Glutamatergic neuron (in vitro differentiated cells): ENCODE measurements around the gene SIGLEC9. TPM values are rescaled to one million over a fixed set of nuclear protein-coding genes. Genes with fewer than 3 reads are reported as not detected.

ENCODE experiments used
- DNase-seq: peaks from one replicate; pipeline ENCODE4 v3.0.0; 2022
- H3K27ac Mint-ChIP-seq: one replicate; pipeline ENCODE4 v1.8.0; 2020; ENCODE audit warnings: mild to moderate bottlenecking, mixed read lengths, inconsistent platforms; ENCODE audit not compliant: unreplicated experiment
- H3K27me3 Mint-ChIP-seq: one replicate; pipeline ENCODE4 v1.8.0; 2020; ENCODE audit warnings: mild to moderate bottlenecking, moderate library complexity, mixed read lengths, inconsistent platforms; ENCODE audit not compliant: unreplicated experiment
- H3K36me3 Mint-ChIP-seq: one replicate; pipeline ENCODE4 v1.8.0; 2020; ENCODE audit warnings: mild to moderate bottlenecking, mixed read lengths, inconsistent platforms; ENCODE audit not compliant: unreplicated experiment
- H3K4me1 Mint-ChIP-seq: one replicate; pipeline ENCODE4 v1.8.0; 2020; ENCODE audit warnings: mild to moderate bottlenecking, low read depth, mixed read lengths, inconsistent platforms; ENCODE audit not compliant: unreplicated experiment
- H3K4me3 Mint-ChIP-seq: one replicate; pipeline ENCODE4 v1.8.0; 2020; ENCODE audit warnings: mild to moderate bottlenecking, mixed read lengths, inconsistent platforms; ENCODE audit not compliant: unreplicated experiment
- H3K9me3 Mint-ChIP-seq: one replicate; pipeline ENCODE4 v1.8.0; 2020; ENCODE audit warnings: mild to moderate bottlenecking, moderate library complexity, mixed read lengths, inconsistent platforms; ENCODE audit not compliant: unreplicated experiment
- total RNA-seq: library from RNA; stranded (reverse); fragmentation: NEBNext Ultra II Directional; extraction: Animal tissue kit (Norgen Biotek cat#: 25700); gene quantifications from one replicate; pipeline ENCODE4 v1.2.1, GENCODE V29; 2021; ENCODE audit not compliant: unreplicated experiment
- TF ChIP-seq, protein P1 (sequence below): fragments of 200-600 bp; sonication (generic); IDR thresholded peaks from one replicate; pipeline ENCODE4 v1.5.0; 2021; ENCODE audit not compliant: partially characterized antibody, unreplicated experiment

The SIGLEC9 gene
- total RNA-seq, 1 donor from 2014 or later: not detected

DNA sequence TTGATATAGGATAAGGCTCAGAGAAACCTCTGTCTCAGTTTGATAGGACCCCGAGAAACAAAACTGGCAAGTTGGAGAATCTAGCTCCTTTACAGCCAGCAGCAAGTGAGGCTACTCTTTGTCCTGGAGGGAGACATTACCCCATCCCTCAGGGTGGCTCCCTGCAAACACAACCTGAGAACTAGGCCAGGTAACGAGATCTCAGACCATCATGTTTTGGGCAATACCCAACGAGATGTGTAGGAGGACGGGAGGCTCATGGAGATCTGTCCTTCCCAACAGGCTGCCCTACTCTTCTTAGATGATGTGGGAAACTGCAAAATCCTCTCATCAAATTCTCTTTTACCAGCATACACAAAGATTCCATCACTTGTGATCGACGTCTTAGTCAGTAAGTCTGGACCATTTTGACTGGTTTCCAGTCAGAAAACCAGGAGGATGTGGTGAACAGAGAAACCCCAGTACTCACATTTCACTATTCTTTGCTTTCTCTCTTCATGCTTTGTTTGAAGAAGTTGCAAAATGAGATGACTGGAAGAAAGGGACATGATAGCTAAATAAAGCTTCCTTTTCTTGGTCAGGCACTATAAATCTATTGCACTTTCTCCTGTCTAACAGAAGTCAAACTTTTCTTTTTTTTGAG is 10.5 kb upstream of the SIGLEC9 start:
- no peaks in the 10 kb centered on the region for H3K9me3 Mint-ChIP-seq
- H3K36me3 Mint-ChIP-seq: no peaks in the 10 kb centered on the region
- H3K27ac Mint-ChIP-seq: no peak overlapping the region
- H3K4me3 Mint-ChIP-seq: no peak overlapping the region
- no peak for DNase-seq
- TF ChIP-seq, protein P1, sequence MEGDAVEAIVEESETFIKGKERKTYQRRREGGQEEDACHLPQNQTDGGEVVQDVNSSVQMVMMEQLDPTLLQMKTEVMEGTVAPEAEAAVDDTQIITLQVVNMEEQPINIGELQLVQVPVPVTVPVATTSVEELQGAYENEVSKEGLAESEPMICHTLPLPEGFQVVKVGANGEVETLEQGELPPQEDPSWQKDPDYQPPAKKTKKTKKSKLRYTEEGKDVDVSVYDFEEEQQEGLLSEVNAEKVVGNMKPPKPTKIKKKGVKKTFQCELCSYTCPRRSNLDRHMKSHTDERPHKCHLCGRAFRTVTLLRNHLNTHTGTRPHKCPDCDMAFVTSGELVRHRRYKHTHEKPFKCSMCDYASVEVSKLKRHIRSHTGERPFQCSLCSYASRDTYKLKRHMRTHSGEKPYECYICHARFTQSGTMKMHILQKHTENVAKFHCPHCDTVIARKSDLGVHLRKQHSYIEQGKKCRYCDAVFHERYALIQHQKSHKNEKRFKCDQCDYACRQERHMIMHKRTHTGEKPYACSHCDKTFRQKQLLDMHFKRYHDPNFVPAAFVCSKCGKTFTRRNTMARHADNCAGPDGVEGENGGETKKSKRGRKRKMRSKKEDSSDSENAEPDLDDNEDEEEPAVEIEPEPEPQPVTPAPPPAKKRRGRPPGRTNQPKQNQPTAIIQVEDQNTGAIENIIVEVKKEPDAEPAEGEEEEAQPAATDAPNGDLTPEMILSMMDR: no peak
- H3K4me1 Mint-ChIP-seq: no peaks in the 10 kb centered on the region
- H3K27me3 Mint-ChIP-seq: no peaks in the 10 kb centered on the region

DNA sequence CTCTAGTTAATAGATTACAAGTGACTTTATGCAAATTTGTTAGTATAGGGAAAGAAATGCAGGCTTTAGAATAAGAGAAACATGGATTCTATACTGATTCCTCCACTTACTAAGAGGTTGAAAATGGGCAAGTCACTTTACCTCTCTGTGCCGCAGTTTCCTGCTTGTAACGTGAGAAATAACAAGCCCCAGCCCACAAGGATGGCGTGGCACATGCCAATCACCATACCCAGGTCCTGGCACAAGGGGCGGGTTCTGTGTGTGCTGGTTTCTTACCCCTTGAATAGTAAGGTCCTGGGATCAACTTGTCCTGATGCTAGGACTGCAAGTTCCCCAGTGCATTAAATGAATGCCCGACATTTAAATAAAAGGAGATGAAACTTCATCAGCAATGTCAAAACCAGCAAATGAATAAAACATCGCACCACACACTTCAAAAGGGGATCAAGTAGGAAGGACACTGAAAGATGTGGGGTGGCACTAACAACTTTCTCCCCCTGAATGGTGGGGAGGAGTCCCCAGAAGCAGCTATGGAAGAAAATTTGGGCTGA is 7.9 kb upstream of the SIGLEC9 start:
- no peak for DNase-seq
- H3K36me3 Mint-ChIP-seq: no peaks in the 10 kb centered on the region
- H3K27ac Mint-ChIP-seq: no peak overlapping the region
- no peaks in the 10 kb centered on the region for H3K4me1 Mint-ChIP-seq
- TF ChIP-seq, protein P1: no peak
- H3K9me3 Mint-ChIP-seq: no peaks in the 10 kb centered on the region
- no peaks in the 10 kb centered on the region for H3K27me3 Mint-ChIP-seq
- no peak overlapping the region for H3K4me3 Mint-ChIP-seq

DNA sequence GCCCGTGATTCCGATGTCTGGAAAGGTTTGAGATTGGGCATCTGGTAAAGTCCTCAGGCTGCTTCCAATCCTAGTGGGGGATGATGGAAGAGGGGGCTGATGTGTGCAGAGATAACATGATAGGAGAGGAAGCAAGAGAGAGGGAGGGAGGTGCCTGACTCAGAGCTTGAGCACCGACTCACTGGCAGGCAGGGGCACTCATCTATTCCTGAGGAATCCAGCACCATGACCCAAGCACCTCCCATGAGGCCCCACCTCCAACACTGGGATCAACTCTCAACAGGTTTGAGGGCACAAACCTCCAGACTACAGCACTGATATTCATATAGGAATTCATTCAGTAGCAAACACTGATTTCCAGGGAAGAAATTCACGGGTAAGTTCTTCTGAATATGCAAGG is 5.6 kb upstream of the SIGLEC9 start:
- peaks cover 2% of the 10 kb centered on the region for H3K27me3 Mint-ChIP-seq
- DNase-seq: no peak
- no peak overlapping the region for H3K27ac Mint-ChIP-seq
- no peaks in the 10 kb centered on the region for H3K9me3 Mint-ChIP-seq
- peaks cover 4% of the 10 kb centered on the region for H3K4me1 Mint-ChIP-seq
- no peak overlapping the region for H3K4me3 Mint-ChIP-seq
- TF ChIP-seq, protein P1: no peak
- no peaks in the 10 kb centered on the region for H3K36me3 Mint-ChIP-seq

DNA sequence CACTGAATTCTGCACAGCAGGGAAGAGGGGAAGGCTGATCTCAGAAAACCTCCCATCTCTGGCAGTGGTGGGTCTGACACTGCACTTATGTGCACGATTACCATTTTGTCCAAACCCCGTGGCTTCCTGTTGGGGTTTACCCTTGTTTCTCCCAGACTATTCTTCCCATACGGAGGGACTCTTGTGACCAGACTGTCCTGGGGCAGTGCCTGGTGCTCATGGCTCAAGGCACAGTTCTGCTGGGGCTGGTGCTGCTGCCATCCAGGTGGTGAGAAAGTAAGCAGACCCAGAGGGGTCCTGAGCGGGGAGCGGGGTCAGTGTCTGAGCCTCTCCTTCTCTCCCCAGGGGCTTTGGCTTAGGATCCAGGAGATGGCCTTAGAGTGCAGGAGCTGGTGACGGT is 5.1 kb upstream of the SIGLEC9 start:
- Mint-ChIP-seq H3K4me3 (no peak overlapping the region), H3K27me3 (peaks cover 2% of the 10 kb centered on the region), H3K9me3 (no peaks in the 10 kb centered on the region), H3K27ac (no peak overlapping the region), H3K4me1 (peaks cover 4% of the 10 kb centered on the region), H3K36me3 (no peaks in the 10 kb centered on the region)
- DNase-seq: no peak
- TF ChIP-seq, protein P1: no peak

DNA sequence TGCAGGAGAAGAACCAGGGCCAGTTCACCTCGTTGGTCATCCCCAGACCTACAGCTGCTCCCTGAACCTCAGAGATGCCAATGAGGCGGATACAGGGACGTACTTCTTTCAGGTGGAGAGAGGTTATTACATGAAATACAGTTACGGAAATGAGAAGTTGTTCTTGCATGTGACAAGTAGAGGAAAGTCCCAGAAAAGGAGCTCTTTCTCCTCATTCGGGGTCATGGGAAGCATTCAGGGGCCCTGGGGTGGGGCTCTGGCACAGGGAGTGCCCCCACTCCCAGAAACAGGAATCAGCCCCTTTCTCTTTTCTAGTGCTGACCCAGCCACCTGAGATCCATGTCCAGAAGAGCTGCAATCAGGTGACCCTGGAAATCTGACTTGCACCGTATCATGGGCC is 4.5 kb upstream of the SIGLEC9 start:
- Mint-ChIP-seq H3K4me3 (no peak overlapping the region), H3K36me3 (no peaks in the 10 kb centered on the region), H3K9me3 (no peaks in the 10 kb centered on the region), H3K27ac (no peak overlapping the region), H3K4me1 (peaks cover 7% of the 10 kb centered on the region), H3K27me3 (peaks cover 2% of the 10 kb centered on the region)
- DNase-seq: no peak
- TF ChIP-seq, protein P1: no peak
